ENCODE data around the gene ZIC4.

Gene ZIC4

DNA sequence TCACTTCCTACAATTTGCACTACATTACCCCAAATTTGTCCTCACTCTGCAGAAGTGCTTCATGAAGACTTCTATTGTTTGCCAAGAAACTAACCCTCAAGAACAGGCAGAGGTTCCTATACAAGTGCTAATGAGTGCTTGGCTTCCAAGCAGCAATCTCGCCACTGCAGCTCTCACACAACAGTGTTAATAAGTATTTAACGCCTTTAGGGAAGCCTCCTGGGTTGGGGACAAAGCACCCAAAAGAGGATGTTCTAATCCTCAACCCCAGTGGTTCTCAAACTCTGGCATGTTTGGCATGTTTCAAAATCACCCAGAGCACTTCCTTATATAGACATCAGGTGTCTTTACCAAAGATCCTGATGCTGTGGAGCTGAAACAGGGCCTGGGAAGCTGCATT is 64.6 kb downstream of the ZIC4 start:
- no peak for DNase-seq

DNA sequence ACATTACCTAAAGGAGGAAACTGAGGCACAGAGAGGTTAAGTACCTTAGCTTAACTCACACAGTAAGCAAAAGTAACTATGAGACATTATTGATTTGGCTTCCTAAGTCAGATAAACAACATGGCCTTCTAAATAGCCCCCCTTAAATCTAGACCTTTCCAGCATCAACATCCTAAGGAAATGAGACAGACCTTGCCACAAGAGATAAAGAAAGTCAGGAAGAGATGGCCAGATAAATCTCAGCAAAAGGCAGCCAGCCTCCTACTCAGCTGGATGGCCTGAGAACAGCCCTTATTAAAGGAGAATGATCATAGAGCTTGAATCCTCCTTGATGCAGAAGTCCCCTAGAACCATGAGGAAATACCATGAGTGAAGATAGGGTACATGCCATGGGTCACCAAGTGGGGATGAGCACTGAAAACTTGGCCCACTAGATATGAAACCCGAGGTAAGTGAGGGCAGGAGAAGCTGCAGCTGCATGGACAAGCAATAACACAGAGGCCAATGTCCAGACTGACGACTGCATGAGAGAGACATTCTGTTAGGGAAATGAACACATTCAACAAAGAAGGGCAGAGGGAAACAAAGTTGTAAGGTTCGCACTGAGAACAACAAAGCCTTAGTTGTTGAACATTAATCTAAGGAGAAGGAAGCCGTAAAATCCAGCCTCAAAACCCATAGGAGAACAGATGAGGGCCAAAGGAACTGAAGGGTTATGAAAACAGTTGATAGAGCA is 69.6 kb downstream of the ZIC4 start:
- no peak for DNase-seq
